Kidney (tissue), 14 donors: ENCODE results near the gene WWOX. TPM values are rescaled to one million over a fixed set of nuclear protein-coding genes. Genes with fewer than 3 reads are reported as not detected.

Experiments used
- DNase-seq, 5 donors: peaks; one replicate each; pipeline ENCODE4 v3.0.0-alpha.2; 2013 to 2020
- FAIRE-seq: peaks from 2 replicates; lab custom pipeline; 2012; peaks lifted over from hg19 to GRCh38; lab: Jason Lieb, UNC
- H3K27ac ChIP-seq, 2 donors: one replicate each; pipeline ENCODE4 v1.7.0; 2013; ENCODE audit warnings: low read depth in 2 of 2, low read length in 2 of 2, inconsistent platforms in 1 of 2
- H3K27me3 ChIP-seq: one replicate; pipeline ENCODE4 v1.7.1; 2013; ENCODE audit warnings: low read length, inconsistent platforms; ENCODE audit not compliant: control insufficient read depth, insufficient read depth
- H3K36me3 ChIP-seq, 3 donors: one replicate each; pipeline versions ENCODE4 v1.7.0 to v1.7.1; 2013; ENCODE audit warnings: low read length in 3 of 3, control low read depth in 1 of 3, inconsistent platforms in 1 of 3; ENCODE audit not compliant: insufficient read depth in 3 of 3, control insufficient read depth in 2 of 3
- H3K4me1 ChIP-seq, 3 donors: one replicate each; pipeline versions ENCODE4 v1.7.0 to v1.7.1; 2013; ENCODE audit warnings: low read length in 3 of 3, inconsistent platforms in 1 of 3, low read depth in 1 of 3; ENCODE audit not compliant: control insufficient read depth in 2 of 3, insufficient read depth in 2 of 3
- H3K4me3 ChIP-seq, 3 donors: one replicate each; pipeline versions ENCODE4 v1.7.0 to v1.8.1; 2013; ENCODE audit warnings: low read length in 3 of 3, control low read depth in 1 of 3, inconsistent platforms in 1 of 3
- H3K9ac ChIP-seq, 3 donors: one replicate each; pipeline versions ENCODE4 v1.7.0 to v1.7.1; 2013; ENCODE audit warnings: low read length in 3 of 3, control low read depth in 1 of 3, inconsistent platforms in 1 of 3
- H3K9me3 ChIP-seq, 3 donors: one replicate each; pipeline versions ENCODE4 v1.7.0 to v1.7.1; 2013; ENCODE audit warnings: low read length in 3 of 3, control low read depth in 1 of 3, inconsistent platforms in 1 of 3; ENCODE audit not compliant: control insufficient read depth in 2 of 3, insufficient read depth in 1 of 3
- CTCF ChIP-seq: IDR thresholded peaks from 3 replicates; pipeline ENCODE4 v1.5.1; 2012; ENCODE audit warnings: mild to moderate bottlenecking, moderate library complexity, borderline replicate concordance; ENCODE audit not compliant: insufficient read depth; ENCODE audit errors: extremely low read depth
- intact Hi-C: fragments of 100-400 bp; cut with DNase I; formaldehyde crosslinking; loops from one replicate; pipeline ENCODE4 v1.11.1; 2022
- polyA plus RNA-seq: library from polyadenylated mRNA; stranded (reverse); fragments of 350-450 nt; fragmentation: Illumina TruSeq; extraction: RNeasy Lipid Tissue Mini Kit (QIAGEN cat#74804); gene quantifications from one replicate; pipeline ENCODE4 v1.2.3, GENCODE V29; 2014; ENCODE audit warnings: low read depth, low replicate concordance; ENCODE audit not compliant: insufficient read depth
- total RNA-seq: library from RNA; stranded (reverse); fragmentation: NEBNext Ultra II Directional; extraction: Animal tissue kit (Norgen Biotek cat#: 25700); gene quantifications from one replicate; pipeline ENCODE4 v1.2.1, GENCODE V29; 2021
- donor health status: control.
- donor health status: control.
- donor health status: control.
- donor health status: control.
- donor health status: control.
- donor health status: DM: yes; HTN: yes; CAD: no.
- donor health status: Normal renal cell carcinoma (clear cell type).

The WWOX gene
- total and polyA plus RNA-seq, 2 donors from 2014 or later, result 22.5 to 30.3 TPM

DNA sequence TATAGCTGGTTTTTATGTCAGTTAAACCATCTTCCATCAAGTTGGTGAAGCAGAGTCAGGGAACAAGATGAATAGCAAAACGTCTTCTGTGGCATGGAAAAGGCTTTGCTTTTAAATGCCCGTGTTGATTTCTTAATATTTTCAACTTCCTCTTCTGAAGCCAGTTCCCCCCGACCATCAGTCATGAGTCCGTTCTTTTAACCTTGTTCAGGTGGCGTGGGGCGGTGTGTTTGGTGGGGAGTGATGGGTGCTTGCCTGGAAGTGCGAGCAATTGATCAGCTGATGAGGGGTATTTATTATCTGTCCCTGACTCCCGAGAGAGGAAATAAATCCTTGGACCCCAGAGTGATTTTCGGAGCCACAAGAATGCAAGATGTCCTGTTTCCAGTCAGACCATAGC is 147.1 kb downstream of the WWOX start:
- H3K36me3 ChIP-seq, result no peaks in the 10 kb centered on the region
- peaks cover 0 to 28% (median 17%) of the 10 kb centered on the region in 3 donors for H3K4me1 ChIP-seq
- no peak overlapping the region for H3K9ac ChIP-seq
- no peaks in the 10 kb centered on the region for H3K9me3 ChIP-seq
- FAIRE-seq (no peak), DNase-seq (no peak)
- no peak for TF ChIP-seq CTCF
- H3K4me3 ChIP-seq, result no peak overlapping the region
- intact Hi-C loops, result no loop called here
- H3K27me3 ChIP-seq, result no peaks in the 10 kb centered on the region
- no peak overlapping the region for H3K27ac ChIP-seq

- Histone ChIP-seq H3K36me3 (no peaks in the 10 kb centered on the region), H3K4me3 (no peak overlapping the region), H3K9me3 (no peaks in the 10 kb centered on the region), H3K27me3 (no peaks in the 10 kb centered on the region), H3K9ac (no peak overlapping the region), H3K27ac (peak overlapping the region in 1 of 2 donors; percentile 73), H3K4me1 (peaks cover 0 to 19% (median 11%) of the 10 kb centered on the region in 3 donors)
- intact Hi-C loops, result no loop called here
- DNase-seq (peak; percentile 78 to 84 (median 80)), FAIRE-seq (no peak)
- TF ChIP-seq CTCF, result peak; percentile 50
These were observed 149.6 kb downstream of the WWOX start for GRCh38 chr16:78249056-78249455.

DNA sequence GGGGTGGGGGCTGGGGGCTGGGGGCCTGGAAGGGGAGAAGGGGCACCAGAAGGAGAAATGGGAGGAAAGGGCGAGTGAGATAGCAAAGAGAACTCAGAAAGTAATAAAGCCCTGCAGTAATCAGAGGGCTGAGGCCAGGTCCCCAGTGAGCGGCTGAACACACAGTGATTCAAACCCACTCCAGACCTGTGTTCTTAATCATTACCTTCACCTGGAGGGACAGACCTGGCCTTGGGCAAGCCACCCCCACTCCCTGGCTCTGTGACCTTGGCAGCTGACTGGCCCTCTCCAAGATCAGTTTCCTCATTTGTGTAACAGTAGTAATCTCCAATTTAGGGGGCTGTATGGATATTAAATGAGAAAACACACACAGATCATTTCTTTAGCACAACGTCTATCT is 150.4 kb downstream of the WWOX start:
- H3K9me3 ChIP-seq, result no peaks in the 10 kb centered on the region
- H3K9ac ChIP-seq, result no peak overlapping the region
- intact Hi-C loops, result no loop called here
- H3K4me1 ChIP-seq, result peaks cover 0 to 13% (median 5%) of the 10 kb centered on the region in 3 donors
- no peak for TF ChIP-seq CTCF
- H3K27me3 ChIP-seq, result no peaks in the 10 kb centered on the region
- FAIRE-seq, result no peak
- no peaks in the 10 kb centered on the region for H3K36me3 ChIP-seq
- no peak for DNase-seq
- H3K4me3 ChIP-seq, result no peak overlapping the region
- no peak overlapping the region for H3K27ac ChIP-seq

DNA sequence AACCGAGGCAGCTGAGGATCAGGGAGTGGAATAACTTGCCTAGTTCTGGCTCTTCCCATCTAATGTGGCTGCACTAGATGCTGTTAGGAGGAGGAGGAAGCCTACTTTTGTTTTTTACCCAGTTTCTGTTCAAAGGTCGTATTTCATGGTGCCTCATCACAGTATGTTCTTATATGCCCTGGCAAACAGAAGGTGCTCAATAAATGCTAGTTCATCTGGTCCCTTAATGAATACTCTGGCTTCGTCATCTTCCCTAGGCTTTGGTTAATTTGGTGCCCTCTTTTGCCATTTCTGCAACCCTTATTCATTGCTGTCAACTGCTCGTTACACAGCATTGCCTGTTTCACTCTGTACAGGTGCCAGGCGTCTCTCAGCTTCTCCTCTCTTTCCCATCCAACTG is 151.7 kb downstream of the WWOX start:
- no peak for FAIRE-seq
- intact Hi-C loops, result no loop called here
- TF ChIP-seq CTCF, result no peak

More for the DNA sequence above, 151.7 kb downstream of the WWOX start:
- H3K27ac ChIP-seq, result no peak overlapping the region
- H3K4me3 ChIP-seq, result no peak overlapping the region
- peaks cover 0 to 3% (median 2%) of the 10 kb centered on the region in 3 donors for H3K4me1 ChIP-seq
- no peaks in the 10 kb centered on the region for H3K36me3 ChIP-seq
- no peaks in the 10 kb centered on the region for H3K27me3 ChIP-seq
- H3K9me3 ChIP-seq, result no peaks in the 10 kb centered on the region
- no peak overlapping the region for H3K9ac ChIP-seq
- DNase-seq, result no peak
